ENCODE measurements around the gene NPEPPS. TPM values are rescaled to one million over a fixed set of nuclear protein-coding genes. Genes with fewer than 3 reads are reported as not detected.

NPEPPS gene
- total RNA-seq, 1 donor from 2014 or later: 96.5 TPM

DNA sequence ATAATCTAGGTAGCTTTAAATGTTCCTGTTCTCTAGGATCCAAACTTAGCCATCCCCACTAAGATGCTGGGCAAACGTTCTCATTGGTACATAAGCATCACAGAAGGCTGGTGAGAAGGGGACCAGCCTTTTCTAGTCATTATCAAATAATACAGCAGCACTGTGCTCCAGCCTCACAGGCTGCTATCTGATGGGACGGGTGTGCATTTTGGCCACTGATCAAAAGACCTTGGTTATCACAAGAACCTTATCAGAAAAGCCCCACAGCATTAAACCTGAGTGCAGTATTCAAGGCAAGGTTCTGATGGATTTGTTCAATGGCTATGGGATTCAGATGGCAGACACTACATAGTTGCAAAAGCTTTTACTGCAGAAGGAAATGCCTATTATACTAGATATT is 99.7 kb downstream of the NPEPPS start:
- TF ChIP-seq, protein P1, sequence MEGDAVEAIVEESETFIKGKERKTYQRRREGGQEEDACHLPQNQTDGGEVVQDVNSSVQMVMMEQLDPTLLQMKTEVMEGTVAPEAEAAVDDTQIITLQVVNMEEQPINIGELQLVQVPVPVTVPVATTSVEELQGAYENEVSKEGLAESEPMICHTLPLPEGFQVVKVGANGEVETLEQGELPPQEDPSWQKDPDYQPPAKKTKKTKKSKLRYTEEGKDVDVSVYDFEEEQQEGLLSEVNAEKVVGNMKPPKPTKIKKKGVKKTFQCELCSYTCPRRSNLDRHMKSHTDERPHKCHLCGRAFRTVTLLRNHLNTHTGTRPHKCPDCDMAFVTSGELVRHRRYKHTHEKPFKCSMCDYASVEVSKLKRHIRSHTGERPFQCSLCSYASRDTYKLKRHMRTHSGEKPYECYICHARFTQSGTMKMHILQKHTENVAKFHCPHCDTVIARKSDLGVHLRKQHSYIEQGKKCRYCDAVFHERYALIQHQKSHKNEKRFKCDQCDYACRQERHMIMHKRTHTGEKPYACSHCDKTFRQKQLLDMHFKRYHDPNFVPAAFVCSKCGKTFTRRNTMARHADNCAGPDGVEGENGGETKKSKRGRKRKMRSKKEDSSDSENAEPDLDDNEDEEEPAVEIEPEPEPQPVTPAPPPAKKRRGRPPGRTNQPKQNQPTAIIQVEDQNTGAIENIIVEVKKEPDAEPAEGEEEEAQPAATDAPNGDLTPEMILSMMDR (conservative IDR thresholded peaks at IDR 0.05; ENCODE audit: low read depth, low read length): no peak
- no peak overlapping the region for H3K4me3 ChIP-seq (ENCODE audit: low read depth, low read length)
- DNase-seq (ENCODE audit: low read depth): no peak

DNA sequence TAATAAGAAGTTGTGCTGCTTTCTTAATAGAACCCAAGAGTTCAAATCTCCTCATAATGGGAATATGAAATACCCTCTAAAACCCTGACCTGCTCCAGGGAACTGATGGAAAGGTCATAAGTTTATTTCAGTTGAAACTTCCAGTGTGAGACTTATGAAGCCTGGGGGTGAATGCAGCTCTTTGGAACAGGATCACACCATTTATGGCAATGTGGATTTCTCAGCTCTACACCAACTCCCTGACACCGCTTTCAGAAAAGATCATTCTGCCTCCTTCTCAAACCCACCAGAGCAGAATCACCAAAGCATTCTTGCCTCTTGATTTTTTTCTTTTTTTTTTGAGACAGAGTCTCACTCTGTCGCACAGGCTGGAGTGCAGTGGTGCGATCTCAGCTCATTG is 102.1 kb downstream of the NPEPPS start:
- no peak overlapping the region for H3K4me3 ChIP-seq (ENCODE audit: low read depth, low read length)
- no peak for DNase-seq (ENCODE audit: low read depth)
- TF ChIP-seq, protein P1 (conservative IDR thresholded peaks at IDR 0.05; ENCODE audit: low read depth, low read length): no peak

DNA sequence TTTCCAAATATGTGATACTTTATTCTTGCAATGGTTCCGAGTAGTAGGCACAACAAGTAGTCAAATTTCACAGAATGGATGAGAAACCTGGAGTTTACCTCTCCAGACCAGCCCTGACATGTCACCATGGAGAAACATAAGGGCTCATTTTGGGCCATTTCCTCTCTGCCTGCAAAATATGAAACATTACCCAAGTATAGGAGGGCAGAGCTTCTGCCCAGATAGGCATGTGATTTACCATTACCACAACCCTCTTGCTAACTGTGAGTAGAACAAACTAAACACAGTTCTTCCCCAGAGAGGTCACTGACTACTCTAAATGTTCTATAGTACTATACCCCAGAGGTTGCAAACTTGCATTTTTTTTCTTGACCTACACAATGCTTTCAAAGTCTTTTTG is 103.1 kb downstream of the NPEPPS start:
- TF ChIP-seq, protein P1 (conservative IDR thresholded peaks at IDR 0.05; ENCODE audit: low read depth, low read length): no peak
- DNase-seq (ENCODE audit: low read depth): no peak
- no peak overlapping the region for H3K4me3 ChIP-seq (ENCODE audit: low read depth, low read length)

DNA sequence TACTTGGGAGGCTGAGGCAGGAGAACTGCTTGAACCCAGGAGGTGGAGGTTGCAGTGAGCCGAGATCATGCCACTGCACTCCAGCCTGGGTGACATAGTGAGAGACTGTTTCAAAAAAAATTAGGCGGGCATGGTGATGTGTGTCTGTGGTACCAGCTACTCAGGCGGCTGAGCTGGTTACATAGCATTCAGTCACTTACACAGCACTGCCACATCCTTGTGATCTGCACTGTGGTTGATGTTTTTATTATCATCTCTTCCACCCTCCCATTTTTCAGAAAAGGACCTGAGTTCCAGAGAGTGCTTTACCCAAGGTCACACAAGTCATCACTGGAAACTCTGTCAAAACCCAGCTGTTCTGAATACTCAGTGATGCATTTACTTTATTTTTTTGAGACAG is 104.0 kb downstream of the NPEPPS start:
- TF ChIP-seq, protein P1 (conservative IDR thresholded peaks at IDR 0.05; ENCODE audit: low read depth, low read length): no peak

DNA sequence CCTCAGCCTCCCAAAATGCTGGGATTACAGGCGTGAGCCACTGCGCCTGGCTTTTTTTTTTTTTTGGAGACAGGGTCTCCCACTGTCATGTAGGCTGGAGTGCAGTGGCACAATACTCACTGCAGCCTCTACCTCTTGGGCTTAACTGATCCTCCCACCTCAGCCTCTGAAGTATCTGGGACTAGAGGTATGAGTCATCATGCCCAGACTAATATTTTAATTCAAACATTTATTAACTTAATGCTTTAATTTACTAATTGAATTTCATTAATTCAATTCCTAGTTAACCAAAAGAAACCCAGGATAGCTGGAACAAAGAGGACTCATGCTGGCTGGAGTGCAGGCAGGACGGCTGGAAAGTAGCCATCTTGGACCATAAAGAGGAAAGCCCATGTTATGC is 104.8 kb downstream of the NPEPPS start:
- TF ChIP-seq, protein P1 (conservative IDR thresholded peaks at IDR 0.05; ENCODE audit: low read depth, low read length): no peak
- DNase-seq (ENCODE audit: low read depth): no peak
- no peak overlapping the region for H3K4me3 ChIP-seq (ENCODE audit: low read depth, low read length)

More for the DNA sequence above, 104.0 kb downstream of the NPEPPS start:
- no peak for DNase-seq (ENCODE audit: low read depth)
- no peak overlapping the region for H3K4me3 ChIP-seq (ENCODE audit: low read depth, low read length)

DNA sequence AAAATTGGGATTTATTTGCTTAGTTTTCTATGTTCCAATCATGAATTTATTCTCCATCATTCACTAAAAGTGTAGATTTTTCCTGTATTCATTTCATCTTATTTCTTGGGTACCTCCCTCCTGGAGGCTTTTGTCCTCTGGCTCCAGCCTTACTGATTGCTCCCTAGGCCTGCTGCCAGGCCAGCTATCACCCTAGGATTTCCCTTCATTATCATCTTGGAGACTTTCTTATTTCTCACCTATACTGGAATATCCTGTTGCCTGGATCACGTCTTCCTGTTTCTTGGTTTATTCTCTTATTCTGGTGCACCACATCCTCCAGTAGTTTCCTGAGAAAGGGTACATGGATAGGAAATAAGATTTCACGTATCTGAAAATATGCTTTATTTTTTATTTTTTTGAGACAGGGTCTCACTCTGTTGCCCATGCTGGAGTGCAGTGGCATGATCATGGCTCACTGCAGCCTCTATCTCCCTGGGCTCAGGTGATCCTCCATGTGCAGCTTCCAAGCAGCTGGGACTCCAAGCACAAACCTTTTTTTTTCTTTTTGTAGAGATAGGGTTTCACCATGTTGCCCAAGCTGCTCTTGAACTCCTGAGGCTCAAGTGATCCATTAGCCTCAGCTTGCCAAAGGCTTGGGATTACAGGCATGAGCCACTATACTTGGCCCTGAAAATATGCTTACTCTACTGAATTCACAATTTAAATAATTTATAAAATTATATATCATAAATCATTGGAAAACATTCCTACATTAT is 105.5 kb downstream of the NPEPPS start:
- H3K4me3 ChIP-seq (ENCODE audit: low read depth, low read length): no peak overlapping the region
- TF ChIP-seq, protein P1 (conservative IDR thresholded peaks at IDR 0.05; ENCODE audit: low read depth, low read length): no peak
- no peak for DNase-seq (ENCODE audit: low read depth)

DNA sequence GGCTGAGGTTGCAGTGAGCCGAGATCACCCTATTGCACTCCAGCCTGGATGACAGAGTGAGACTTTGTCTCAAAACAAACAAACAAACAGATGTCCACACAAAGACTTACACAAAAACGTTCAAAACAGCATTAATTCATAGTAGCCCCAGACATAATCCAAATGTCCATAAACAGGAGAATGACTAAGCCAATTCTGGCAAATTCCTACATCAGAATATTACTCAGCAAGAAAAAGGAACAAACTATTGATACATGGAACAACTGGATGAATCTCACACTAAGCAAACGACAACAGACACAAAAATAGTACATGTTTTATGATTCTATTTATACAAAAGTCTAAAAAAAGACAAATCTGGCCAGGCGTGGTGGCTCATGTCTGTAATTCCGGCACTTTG is 108.0 kb downstream of the NPEPPS start:
- TF ChIP-seq, protein P1 (conservative IDR thresholded peaks at IDR 0.05; ENCODE audit: low read depth, low read length): no peak
- no peak for DNase-seq (ENCODE audit: low read depth)
- no peak overlapping the region for H3K4me3 ChIP-seq (ENCODE audit: low read depth, low read length)

Measured in epithelial cell of proximal tubule (primary cell).